Left renal cortex interstitium (tissue), 4 donors: ENCODE results near the gene CYYR1. TPM values are rescaled to one million over a fixed set of nuclear protein-coding genes. Genes with fewer than 3 reads are reported as not detected.
A peak's percentile ranks its signal among the peaks of the same experiment; 100 is the strongest.
"Not testable (repeated sequence)": the region's sequence is repeated elsewhere in the genome, so short reads cannot be mapped to it uniquely, and the experiment has no call there.

Experiments
- DNase-seq, 4 donors: peaks; one replicate each; pipeline ENCODE4 v3.0.0-alpha.2; 2013; ENCODE audit warnings: low read depth in 4 of 4, low spot score in 2 of 4, missing footprints in 1 of 4
- polyA plus RNA-seq, 4 donors: library from polyadenylated mRNA; unstranded; fragments of 120-200 nt; gene quantifications; one replicate each; pipeline ENCODE4 v1.2.1, GENCODE V29; 2013; ENCODE audit not compliant: insufficient read length in 4 of 4

Gene CYYR1
- polyA plus RNA-seq, 4 donors, result 52.5 to 61.5 (median 56.2) TPM

DNA sequence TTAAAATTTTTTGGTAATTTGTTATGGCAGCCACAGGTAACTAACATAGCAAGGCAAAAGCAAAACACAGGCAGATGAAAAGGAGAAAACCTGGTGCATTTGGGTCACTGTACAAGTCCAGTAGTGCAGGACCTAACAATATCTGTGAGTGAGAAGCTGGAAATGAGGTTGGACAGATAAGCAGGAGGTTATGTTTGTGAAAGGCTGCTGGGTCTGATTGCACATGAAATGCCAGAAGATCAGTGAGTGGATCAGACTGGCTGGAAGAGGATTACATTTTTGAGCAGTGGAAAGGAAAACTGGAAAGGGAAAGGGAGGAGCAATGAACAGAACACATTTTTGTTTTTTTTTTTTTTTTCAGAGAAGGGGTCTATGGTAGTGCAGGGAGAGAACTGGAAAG, 73.6 kb downstream of the CYYR1 start:
- no peak for DNase-seq

GRCh38 chr21:26495283-26495849, 77.7 kb downstream of the CYYR1 start:
- DNase-seq, result no peak

DNA sequence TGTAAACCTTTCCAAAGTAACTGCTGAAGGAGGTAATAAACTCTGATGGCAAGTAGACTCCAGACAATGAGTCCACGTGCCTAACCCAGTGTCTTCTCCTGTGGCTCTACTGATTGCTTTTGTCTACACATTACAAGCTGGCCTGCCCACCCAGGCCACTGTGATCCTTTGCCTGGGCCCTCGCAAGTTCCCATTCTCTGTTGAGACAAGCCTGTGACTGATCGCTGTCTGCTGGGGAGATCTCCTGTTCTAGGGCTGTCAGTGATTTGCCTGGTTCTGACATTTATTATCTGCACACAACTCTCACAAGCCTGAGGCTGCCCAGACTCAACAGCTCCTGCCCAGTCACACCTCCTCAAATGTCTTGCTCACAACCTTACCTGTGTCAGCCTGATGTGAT, 81.4 kb downstream of the CYYR1 start:
- DNase-seq, result no peak

GRCh38 chr21:26490771-26491170, 82.3 kb downstream of the CYYR1 start:
- peak in 3 of 4 donors; percentile 10 to 19 (median 19) for DNase-seq

DNA sequence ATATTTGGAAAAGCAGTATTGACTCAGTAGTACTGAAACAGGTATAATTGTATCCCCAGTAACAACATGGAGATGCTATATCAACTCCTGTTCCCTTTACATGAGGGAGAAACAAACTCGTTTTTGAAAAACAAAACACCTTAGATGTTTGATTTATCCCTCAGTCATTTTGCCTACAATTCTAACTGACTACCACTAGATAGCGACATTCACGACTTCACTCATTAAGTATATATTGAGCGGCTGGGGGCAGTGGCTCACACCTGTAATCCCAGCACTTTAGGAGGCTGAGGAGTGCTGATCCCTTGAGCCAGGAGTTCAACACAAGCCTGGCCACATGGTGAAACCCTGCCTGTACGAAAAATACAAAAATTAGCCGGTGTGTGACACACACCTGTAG, 83.3 kb downstream of the CYYR1 start:
- no peak for DNase-seq

DNA sequence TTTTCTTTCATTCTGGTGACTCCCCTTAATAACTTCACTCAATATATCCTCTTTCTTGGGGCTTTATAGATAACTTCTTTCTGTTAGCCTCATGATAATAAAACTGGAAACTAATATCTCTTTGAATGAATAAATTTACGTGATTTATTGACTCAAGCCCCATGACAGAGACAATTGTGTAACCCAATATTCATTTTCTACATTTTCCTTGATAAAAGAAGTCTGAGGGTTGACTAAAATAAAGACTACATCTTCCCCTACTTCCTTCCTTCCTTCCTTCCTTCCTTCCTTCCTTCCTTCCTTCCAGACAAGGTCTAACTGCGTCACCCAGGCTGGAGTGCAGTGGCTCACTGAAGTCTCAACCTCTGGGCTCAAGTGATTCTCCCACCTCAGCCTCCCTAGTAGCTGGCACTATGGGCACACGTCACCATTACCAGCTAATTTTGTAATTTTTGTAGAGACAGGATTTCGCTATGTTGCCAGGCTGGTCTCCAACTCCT, 85.1 kb downstream of the CYYR1 start:
- no peak for DNase-seq

DNA sequence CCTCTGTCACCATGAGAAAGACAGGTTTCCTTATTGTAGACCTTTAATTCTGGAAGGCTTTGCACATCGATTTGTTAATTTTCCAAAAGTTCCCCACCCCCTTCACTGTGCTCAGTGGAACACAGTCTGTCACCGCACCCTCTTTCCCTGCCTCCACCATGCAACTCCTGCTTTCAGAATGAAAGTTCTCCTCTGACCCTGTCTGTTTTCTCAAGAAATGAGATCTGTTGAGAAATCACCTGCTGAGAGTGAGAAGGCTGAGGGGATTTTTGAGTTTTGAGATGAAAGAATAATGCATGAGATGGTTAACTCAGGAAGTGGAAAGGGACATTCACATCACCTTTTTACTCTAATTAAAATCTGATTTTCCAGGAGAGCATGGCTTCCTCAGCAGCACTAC, 99.6 kb downstream of the CYYR1 start:
- no peak for DNase-seq

DNA sequence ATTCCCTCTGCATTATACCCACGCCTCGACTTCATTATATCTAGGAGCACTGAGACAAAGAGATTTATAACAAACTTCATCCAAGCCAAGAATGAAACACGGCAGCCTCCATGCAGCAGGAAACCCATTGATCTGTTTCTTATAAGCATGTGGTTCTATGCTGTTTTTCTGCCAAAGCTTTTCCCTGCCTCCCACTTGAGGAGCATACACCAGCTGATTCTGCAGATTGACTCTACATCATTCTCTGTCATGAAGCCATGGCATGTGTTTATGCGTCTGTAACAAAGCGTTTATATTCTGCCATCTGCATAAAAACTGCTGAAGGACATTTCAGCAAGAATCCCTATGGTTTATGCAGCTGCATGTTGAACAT, 102.0 kb downstream of the CYYR1 start:
- no peak for DNase-seq

DNA sequence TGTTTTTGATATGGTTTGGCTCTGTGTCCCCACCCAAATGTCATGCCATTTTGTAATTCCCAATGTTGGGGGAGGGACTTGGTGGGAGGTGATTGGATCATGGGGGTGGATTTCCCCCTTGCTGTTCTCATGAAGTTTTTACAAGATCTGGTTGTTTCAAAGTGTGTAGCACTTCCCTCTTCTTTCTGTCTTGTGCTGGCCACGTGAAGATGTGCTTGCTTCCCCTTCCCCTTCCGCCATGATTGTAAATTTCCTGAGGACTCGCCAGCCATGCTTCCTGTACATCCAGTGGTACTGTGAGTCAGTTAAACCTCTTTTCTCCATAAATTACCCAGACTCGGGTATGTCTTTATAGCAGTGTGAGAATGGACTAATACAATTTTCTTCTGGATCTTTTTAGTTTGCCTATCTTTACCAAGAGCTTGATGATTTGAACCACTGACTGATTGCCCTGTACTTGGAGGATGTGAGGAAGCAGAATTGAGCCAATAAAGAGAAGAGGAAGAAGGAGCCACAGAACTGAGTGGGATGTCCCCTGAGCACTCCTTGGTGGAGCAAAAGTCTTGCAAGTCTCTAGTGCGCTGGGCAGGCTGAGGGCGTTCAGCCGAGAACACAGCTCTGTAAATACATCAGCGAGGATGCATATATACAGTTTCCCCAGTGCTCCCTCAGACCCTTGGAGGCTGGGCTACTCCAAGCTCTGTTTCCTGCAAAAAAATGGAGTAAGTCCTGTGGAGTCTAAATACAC, 102.6 kb downstream of the CYYR1 start:
- no peak for DNase-seq

GRCh38 chr21:26469789-26470188, 103.3 kb downstream of the CYYR1 start:
- DNase-seq, result no peak

DNA sequence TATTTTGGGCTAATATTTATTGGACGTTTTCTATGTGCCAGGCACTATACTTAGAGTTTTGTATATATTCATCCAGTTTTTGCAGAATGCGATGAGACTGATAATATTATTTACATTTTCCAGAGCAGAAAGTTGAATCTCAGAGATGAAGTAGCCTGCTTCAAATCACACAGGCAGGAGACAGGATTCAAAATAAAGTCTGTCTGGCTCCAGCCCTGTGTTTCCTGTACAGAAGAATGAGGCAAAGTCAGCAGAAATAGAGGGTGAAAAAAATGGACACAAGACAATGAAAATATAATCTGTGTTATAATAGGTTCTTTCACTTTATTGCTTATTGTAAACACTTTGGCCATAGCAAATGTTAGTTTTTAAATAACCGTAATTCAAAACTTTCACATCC, 107.2 kb downstream of the CYYR1 start:
- no peak for DNase-seq

DNA sequence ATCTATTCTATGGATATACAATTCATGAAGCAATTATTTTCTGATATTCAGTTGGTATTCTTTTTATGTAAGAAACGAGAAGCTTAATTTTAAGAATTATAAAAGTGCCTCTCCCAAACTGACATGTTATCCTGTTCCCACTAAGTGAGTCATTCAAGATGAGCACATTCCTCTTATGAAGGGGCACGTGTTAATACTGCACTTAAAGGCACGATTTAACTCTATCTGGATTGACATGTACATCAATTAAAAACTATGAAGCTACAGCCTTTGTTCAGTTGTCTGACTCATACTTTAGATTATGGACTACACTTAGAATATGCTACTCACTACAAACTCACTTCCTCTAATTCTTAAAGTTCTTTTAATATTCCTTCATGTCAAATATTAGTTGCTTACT, 111.6 kb downstream of the CYYR1 start:
- DNase-seq, result no peak

DNA sequence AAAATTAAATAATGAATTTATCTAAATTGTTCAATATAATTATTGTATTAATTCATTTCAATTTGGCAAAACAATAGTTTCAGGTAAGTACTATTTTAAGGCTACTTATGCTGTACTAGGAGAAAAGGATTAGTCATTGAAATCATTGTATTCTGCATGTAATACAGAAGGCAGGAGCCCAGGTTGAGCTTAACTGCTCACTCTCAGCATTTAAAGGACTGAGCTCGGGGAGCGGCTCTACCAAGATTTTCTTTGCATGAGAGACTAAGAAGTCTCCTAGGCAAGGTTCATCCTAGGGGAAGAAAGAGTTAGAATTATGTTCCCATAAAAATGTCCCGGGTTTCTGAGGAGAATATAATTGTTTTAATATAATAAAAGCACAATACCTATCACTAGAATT, 112.5 kb downstream of the CYYR1 start:
- no peak for DNase-seq

- not testable (repeated sequence) for DNase-seq
Measured at GRCh38 chr21:26458854-26459253, 114.2 kb downstream of the CYYR1 start.

- DNase-seq, result no peak
Measured at GRCh38 chr21:26457817-26458216, 115.3 kb downstream of the CYYR1 start.

- no peak for DNase-seq
Measured at GRCh38 chr21:26453267-26453666, 119.8 kb downstream of the CYYR1 start.

DNA sequence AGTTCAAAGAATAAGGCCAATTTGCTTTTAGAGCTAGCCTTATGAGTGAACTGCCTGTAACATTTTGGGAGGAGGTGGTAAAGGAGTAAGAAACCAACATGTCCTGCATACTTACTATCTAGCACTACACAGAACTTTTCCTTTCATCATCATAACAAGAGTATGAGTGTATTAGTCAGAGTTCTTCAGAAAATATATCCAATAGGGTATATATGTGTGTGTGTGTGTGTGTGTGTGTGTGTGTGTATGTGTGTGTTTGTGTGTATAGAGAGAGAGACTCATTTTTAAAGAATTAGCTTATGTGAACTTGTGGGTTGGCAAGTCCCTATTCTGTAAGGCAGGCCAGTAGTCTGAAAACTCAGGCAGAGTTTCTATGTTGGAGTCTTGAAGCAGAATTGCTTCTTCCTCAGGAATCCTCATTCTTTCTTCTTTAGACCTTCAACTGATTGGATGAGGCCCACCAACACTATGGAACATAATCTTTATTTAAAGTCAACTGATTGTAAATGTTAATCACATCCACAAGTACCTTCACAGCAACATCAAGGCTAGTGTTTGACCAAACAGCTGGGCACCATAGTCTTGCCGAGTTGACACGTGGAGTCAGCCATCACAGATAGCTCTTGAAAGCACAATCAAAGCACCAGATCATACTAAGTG, 121.9 kb downstream of the CYYR1 start:
- DNase-seq, result no peak

DNA sequence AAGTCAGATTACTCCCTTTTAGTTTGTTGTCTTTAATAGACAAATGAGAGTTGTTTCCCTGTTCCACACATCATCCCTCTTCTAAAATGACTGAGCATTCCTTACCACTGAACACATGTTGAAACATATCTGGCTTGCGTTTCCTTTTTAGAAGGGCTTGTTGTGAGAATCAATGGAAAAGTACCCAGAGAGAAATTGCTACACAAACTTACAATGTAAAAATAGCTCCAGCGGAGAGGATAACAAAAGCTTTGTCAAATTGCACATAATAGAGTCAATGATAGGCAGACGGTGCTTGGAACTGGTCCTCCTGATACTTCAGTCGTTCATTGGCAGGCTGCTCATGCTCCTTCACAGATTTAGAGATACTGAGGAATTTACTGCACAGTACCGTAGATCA, 123.9 kb downstream of the CYYR1 start:
- no peak for DNase-seq

GRCh38 chr21:26448751-26449150, 124.3 kb downstream of the CYYR1 start:
- no peak for DNase-seq

- DNase-seq, result no peak
Measured at GRCh38 chr21:26447932-26448475, 125.1 kb downstream of the CYYR1 start.

DNA sequence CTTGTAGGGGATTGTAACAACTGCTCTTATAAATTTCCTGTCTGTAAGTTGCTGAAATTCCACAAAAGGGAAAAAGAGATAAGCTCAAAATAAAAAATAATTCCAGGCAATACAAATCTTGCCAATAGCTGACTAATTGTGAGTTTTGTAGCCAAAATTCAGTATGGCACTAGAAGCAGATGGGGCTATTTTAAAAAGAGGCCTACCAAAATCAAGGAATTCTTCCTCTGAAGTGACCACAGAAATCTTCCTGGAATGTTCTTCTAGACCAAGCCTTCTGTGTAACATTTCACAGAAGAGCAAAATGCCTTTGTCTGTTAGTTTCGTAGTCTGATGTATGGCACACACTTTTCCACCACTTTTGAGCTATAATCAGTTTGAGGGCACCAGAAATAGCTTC, 127.6 kb downstream of the CYYR1 start:
- DNase-seq, result no peak

DNA sequence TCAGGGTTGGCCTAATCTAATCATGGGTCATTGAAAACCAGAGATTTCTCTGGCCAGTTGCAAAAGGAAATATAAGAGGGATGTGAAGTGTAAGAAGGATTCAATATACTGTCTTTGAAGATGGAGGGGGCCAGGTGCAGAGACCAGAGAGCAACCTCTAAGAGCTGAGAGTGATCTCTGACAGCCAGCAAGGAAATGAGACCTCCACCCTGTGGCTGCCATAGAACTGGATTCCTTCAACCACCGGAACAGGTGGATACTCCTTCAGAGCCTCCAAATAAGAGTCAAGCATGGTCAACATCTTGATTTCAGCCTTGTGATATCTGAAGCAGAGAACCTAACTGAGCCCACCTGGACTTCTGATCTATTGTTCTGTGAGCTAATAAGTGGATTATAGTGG, 128.4 kb downstream of the CYYR1 start:
- no peak for DNase-seq
